Raji (cell line): ENCODE data around the gene ACVR1C.

Experiments used
- POLR2A ChIP-seq: IDR thresholded peaks from 2 replicates; pipeline ENCODE4 v1.6.1; 2011; ENCODE audit warnings: low read depth, low read length, control low read depth; ENCODE audit not compliant: insufficient read depth

Gene ACVR1C

DNA sequence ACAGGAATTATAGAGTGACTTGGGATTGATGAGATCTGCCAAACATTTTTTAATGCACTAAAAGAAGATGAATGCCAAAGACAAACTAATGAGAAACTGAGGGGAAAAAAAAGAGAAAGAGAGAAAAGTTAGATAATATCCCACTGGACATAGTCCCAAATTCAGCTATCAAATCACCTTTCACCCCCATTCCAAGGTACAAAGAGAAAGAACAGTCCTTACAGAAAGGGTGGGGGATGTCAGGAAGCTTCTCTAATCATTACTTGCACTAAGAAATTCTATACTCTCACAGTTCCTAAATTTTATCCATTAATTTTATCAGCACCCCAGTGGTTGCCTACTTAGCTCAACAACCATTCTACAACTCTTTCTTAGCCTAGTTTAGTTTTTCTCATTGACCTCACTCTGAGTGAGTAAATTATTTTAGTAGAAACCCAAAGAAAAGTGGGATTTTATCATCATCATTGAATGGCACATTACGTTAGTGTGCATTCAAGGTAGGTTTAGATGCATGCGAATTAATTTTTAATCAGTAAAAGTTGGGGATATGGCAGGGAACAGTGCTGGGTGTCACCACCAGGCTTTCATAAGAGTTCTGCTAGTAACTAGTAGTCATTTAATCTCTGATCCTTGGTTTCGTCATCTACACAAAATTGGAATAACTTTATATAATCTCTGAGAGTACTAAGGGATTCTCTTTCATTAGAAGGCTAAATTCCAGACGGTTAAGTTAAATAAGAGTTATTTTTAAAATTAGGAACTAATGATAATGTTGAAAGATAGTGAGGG lies 99.5 kb downstream of the ACVR1C start:
- no peak for TF ChIP-seq POLR2A

DNA sequence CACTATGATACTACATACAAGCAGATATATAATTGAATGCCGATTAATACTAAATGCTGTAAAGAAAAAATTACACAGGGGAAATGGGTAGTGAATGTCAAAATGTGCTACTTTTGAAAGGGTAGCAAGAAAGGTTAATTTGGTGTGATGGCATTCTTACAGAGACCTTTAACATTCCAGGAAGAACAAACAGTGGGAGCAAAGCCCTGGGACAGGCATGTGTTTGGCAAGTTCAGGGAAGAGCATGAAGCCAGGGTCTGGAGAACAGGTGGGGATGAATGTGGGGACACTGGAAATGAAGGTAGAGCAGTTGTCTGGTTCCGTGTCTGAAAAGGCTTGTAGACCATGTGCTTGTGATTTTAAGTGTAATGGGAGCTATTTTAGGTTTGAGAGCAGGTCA lies 102.6 kb downstream of the ACVR1C start:
- no peak for TF ChIP-seq POLR2A

DNA sequence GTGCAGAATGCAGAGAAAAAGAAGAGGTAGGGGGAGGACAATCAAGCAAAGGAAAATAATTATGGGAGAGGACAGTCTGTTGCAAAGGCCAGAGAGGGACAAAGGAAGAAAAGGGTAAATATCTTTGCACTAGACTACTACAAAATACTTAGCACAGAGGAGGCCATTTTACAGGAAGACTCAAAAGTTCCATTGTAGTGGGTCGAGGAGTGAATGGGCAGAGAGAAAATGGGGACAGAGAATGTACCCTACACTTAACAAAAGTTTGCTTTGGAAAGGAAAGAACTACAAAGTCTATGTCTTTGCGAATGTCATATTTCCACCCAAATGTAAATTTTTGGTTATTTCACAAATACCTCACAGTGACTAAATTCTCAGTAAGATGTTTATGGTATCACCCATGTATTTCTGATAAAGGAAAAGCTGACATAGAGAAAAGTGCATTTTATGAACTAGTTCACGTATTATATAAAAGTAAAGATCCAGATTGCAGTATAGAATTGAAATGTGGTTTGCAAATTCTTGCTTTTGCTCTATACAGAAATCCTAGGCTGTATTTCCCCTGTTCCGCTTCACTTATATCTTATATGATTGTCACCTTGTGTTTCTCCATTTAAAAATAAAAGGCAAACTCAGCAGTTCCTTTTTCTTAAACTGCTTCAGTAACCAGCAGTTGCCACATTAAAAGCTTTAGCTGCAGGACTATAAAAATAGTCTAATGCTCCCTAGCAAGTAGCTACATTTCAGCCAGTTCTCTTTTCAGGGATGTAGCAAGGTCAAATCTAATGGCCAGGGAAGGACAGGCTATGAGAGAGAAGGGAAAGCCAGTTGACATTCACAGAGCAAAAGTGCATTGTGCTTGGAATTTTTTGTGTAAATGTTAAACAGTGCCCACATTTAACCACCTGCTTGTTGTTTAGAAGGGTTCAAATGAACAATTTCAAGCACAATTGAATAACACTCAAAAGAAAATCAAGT lies 105.1 kb downstream of the ACVR1C start:
- no peak for TF ChIP-seq POLR2A

DNA sequence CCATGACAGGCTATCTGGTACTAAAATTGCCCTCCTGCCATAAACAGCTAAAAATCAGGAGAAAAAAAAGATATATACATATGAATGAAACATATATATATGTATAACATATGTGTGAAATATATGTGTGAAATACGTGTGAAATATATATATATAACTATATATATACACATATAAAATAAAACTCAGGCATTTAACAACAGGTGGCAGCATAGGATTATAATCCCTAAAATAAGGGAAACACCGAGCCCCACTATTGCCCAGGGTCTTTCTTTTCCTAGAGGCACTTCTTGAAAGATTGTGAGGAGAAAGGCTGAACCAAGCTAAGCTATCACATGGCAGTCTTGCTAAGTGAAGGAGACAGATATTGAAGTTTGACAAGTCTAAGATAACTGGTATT lies 118.9 kb downstream of the ACVR1C start:
- TF ChIP-seq POLR2A = no peak

DNA sequence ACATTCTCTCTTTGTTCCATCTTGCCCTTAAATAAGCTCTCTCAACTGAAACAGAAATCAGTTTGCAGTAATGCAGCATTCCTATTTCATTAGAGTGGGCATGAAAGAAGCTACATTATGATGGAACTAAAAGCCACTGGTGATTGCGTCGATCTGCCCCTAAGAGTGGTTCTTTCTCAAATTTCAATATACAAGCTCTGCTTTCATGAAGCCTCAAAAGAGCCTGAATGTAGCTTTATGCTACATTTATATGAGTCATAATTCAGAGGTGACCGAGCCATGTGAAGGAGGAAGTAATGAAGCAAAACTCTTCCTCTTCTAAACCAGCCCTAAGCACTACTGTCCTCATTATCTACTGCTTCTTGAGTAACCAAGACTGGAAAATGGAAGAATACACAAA lies 120.0 kb downstream of the ACVR1C start:
- TF ChIP-seq POLR2A = no peak

DNA sequence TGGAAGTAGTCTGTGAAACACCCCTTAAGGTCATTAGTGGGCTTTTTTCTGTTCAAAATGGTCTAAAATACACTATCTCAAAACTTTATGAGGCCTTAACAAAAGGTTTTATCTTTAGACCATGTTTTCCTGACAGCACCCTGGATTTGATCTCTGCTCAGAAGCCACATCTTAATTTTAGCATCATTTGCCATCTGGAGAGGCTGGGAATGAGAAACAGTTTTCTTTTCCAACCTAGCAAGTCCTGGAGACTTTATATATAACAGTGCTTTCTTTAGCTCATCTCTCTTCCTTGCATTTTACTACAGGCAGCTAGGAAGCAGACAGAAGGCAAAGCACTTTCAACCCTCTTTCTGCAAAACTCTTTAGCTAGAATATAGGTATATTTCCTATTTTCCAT lies 122.1 kb downstream of the ACVR1C start:
- no peak for TF ChIP-seq POLR2A

DNA sequence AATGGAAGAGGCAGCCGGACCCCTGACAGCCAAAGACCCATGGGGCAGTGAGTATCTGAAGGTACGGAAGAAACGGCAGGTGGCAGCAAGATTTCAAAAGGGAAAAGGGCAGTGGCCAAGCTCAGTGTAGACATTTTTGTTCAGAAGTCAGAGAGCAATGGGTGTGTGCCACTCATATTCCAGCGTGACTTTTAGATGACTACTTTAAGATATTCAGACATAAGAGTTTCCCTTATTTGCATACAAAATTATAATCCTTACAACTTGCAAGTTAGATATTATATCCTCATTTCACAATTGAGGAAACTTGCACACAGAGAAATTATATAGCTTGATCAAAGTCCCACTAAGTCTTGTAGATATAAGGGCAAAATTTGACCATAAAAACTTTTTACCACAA lies 124.0 kb downstream of the ACVR1C start:
- no peak for TF ChIP-seq POLR2A

DNA sequence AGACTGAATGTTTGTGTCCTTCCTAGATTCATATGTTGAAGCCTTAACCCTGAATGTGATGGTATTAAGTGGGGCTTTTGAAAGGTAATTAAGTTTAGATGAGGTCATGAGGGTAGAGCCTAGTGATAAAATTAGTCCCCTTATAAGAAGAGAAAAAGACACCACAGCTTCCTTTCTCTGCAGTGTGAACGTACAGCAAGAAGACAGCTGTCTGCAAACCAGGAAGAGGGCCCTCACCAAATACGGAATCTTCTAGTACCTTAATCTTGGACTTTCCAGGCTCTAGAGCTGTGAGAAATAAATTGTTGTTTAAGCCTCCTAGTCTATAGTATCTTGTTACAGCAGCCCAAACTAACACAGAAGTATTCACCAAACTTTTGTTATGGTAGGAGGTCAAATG lies 127.6 kb downstream of the ACVR1C start:
- no peak for TF ChIP-seq POLR2A

DNA sequence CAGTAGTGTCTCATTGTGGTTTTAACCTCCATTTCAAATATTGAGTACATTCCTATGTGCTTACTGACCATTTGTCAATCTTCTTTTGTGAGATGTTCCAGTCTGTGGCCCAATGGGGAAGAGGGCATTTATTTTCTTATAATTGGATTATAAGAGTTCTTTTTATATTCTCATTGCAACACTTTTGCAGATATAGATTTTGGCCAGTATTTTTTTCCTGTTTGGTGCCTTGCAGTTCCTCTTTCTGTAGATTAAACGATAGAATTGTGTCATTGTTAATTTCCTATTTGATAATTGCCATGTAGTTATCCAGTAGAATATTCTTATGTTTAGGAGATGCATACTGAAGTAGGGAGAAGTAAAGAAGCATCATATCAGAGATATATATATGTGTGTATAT lies 128.3 kb downstream of the ACVR1C start:
- no peak for TF ChIP-seq POLR2A

DNA sequence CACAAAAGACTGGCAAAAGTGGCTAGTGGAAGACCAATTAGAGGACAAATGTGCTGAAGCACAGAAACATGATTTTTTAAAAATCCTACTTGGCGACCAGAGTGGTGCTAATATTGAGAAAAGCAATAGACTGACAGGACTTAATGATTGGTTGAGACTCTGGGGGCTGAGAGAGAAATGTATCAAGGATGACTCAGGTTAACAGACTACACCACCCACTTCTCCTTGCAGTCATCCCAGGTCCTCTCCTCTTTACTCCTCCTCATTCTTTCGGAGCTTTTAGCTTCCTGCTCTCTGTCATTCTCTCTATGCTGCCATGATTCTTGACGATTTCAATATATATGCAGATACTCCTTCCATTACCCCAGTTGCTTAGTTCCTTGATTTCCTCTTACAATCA lies 130.2 kb downstream of the ACVR1C start:
- no peak for TF ChIP-seq POLR2A

DNA sequence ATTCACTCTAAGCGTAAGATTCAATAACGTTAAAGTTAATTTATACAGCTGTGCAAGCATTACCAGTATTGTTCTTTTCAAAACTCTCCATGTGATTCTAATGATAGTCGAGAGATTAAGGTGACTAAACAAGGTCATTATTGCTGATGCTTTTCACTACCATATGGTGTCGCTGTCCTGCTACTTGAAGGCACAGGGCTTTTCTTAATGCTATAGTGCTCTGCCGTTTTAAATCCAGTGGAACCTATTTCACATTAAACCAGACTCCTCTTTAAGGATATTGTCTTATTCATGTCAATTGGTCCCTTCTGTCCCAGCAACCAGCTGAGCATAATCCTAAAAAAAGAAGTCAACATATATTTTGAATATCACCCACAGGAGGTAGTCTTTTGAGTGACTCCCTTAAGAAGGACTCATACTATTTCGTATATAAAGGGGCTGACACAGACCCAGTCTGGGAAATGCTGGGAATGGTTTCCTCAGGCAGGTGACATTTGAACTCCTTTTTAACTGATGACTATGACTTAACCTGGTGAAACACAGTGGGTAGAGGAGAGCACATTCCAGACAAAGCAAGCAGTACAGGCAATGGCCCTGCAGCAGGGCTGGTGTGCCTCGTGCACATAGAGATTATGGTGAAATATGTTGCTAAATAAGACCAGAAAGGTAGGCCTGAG lies 130.9 kb downstream of the ACVR1C start:
- no peak for TF ChIP-seq POLR2A

DNA sequence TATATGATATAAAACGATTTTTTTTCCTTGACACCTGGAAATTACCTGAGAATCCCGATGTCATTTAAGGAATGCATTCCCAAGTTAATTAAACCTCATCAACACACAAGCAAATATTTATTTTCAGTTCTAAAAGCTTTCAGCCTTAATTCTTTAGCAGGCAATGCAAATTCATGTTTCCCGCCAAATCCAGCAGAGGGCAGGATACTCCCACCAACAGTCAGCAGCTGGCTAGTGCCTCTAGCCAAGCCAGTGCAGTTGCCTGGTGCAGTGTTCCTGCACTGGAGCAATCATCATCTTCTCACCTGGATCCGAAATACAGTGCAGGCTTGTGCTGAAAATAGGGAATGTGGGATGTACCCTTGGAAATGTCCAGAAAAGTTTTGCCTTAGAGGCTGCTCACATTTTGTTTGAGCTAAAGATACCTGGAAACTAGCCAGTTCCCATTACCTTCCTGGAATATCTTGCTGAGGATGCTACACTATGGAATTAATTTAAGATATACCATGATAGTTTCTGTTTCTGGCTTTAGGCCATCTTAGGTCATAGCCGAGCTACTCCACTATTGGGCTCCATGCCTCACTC lies 136.4 kb downstream of the ACVR1C start:
- no peak for TF ChIP-seq POLR2A

DNA sequence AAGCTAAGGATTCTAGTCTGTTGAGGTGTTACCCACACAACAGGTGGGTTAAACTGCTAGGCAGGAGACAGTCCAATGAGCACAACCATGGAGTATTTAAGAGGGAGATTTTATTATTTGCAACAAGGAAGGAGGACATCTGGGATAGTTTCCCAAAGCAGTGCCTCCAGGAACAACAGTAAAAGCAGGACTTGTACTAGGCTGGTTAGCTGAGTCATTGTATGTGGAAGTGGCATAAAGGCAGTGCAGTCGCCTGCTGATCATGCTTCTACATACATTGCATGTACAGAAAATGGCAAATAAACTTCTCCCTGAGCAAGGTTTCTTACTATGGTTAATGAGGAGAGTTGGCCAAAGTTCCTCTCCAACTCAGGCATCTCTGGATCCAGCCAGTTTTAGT lies 138.7 kb downstream of the ACVR1C start:
- no peak for TF ChIP-seq POLR2A

DNA sequence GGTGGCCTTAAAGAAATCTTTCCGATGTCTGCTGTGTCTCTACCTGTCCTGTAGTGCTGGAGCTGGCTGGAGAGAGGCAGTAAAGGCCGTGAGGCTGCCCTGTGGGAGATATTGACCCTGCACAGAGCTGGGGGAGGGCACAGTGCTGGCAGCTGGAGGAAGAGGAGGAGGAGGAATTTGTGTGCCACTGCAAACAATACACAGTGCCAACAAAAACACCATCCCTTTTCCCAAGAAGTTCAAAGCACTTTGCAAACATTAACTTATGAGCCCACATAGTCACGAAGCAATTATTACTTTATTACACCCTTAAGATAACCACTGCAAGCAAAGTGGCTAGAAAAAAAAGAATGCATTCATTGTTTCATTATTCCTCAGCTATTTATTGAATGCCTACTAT lies 139.8 kb downstream of the ACVR1C start:
- TF ChIP-seq POLR2A = no peak

DNA sequence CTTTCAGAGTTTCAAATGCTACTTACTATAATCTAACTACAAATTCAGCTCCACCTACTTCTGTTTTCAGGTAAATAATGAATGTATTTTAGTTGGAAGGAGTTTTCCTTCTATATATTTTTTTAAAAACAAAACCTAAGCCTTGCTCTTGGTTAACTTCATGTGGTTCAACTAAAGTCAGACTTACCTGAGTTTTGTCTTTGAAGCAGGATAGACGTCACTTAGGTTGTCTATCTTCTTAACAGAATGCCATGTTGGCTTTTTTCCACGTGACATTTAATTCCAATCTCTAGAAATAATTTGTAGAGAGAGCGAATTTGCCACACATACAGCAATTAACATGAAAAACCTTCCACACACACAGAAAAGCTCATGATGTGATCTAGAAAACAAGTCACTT lies 140.9 kb downstream of the ACVR1C start:
- no peak for TF ChIP-seq POLR2A
